GM19035 (cell line): ENCODE measurements around the gene OR4D10.

Experiments used
- ATAC-seq: cut with Tn5 transposase; IDR thresholded peaks from one replicate; pipeline ENCODE4 v1.9.1; 2021; ENCODE audit not compliant: unreplicated experiment

OR4D10 gene

DNA sequence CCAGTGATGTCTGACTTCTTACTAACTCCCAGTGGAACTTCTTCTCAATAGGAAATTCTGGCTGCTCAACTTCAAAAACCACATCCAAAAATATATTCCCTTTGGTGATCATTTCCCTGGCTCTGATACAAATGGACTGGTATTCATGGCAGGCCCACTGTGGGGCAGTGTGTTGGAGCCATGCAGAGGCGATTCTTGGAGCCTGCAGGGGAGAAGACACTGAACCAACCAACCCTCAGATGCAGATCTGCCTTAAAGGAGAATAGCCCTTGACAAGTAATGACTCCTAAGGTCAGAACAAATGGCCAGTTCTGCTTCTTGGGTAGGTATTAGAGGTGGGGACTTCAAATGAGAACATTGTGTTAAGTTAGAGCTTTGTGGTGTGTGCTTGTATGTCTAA lies 50.4 kb downstream of the OR4D10 start:
- no peak for ATAC-seq

- no peak for ATAC-seq
These were observed 55.6 kb downstream of the OR4D10 start for GRCh38 chr11:59528711-59529110.
